Measurements from ENCODE around the gene AHRR. TPM values are rescaled to one million over a fixed set of nuclear protein-coding genes. Genes with fewer than 3 reads are reported as not detected.

Gene AHRR
- total RNA-seq, 2 donors from 2014 or later = 1.9 to 17.7 TPM

DNA sequence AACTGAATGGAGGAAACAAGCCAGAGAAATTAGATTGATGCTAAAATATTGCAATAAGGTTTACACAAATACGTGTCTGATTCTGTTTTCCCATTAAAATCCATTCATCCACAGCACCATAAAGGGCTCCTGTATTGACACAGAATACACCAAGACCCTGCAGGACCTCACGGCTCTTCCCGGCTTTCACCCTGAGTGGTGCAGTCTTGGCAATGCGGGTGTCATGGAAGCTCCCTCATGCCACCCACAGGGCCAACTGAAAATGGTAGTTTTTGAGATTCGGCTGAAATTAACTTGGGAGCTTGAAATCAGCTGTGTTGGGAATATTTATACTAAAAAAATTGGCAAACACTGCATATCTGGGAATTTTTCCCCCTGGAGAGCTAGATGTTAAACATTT lies 104.2 kb downstream of the AHRR start:
- TF ChIP-seq, protein P1, sequence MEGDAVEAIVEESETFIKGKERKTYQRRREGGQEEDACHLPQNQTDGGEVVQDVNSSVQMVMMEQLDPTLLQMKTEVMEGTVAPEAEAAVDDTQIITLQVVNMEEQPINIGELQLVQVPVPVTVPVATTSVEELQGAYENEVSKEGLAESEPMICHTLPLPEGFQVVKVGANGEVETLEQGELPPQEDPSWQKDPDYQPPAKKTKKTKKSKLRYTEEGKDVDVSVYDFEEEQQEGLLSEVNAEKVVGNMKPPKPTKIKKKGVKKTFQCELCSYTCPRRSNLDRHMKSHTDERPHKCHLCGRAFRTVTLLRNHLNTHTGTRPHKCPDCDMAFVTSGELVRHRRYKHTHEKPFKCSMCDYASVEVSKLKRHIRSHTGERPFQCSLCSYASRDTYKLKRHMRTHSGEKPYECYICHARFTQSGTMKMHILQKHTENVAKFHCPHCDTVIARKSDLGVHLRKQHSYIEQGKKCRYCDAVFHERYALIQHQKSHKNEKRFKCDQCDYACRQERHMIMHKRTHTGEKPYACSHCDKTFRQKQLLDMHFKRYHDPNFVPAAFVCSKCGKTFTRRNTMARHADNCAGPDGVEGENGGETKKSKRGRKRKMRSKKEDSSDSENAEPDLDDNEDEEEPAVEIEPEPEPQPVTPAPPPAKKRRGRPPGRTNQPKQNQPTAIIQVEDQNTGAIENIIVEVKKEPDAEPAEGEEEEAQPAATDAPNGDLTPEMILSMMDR (IDR thresholded peaks at IDR 0.05) = no peak
- TF ChIP-seq POLR2AphosphoS5 (IDR thresholded peaks at IDR 0.05) (no peak), POLR2A (IDR thresholded peaks at IDR 0.05) (no peak)
- H3K36me3 ChIP-seq = no peaks in the 10 kb centered on the region
- no peak overlapping the region for H3K27ac ChIP-seq
- H3K4me1 ChIP-seq (replicated peaks) = no peaks in the 10 kb centered on the region
- no peaks in the 10 kb centered on the region for H3K9me3 ChIP-seq
- 41% methylated on average over 5 of the region's 5 CpGs for WGBS
- H3K4me3 ChIP-seq = no peak overlapping the region
- no peak for DNase-seq (ENCODE audit: low spot score)
- intact Hi-C loops (cut with DNase I) = no loop called here
- no peaks in the 10 kb centered on the region for H3K27me3 ChIP-seq (replicated peaks; ENCODE audit: insufficient read depth)

DNA sequence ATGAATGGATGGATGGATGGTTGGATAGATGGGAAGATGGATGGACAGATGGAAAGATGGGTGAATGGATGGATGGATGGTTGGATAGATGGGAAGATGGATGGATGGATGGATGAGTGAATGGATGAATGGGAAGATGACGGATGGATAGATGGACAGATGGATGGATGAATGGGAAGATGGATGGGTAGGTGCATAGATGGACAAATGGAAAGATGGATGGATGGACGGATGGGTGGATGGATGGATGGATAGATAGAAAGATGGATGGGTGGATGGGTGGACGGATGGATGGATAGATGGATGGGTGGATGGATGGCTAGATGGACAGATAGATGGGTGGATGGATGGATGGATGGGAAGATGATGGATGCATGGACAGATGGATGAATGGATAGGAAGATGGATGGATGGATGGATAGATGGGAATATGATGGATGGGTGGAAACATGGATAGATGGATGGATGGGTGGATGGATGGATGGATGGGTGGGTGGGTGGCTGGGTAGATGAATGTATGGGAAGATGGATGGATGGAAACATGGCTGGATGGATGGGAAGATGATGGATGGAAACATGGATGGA lies 105.0 kb downstream of the AHRR start:
- intact Hi-C loops (cut with DNase I) = no loop called here
- no peak overlapping the region for H3K4me3 ChIP-seq
- TF ChIP-seq POLR2A (IDR thresholded peaks at IDR 0.05) (no peak), POLR2AphosphoS5 (IDR thresholded peaks at IDR 0.05) (no peak)
- TF ChIP-seq, protein P1 (IDR thresholded peaks at IDR 0.05) = no peak
- WGBS = 80% methylated on average over 3 of the region's 3 CpGs
- no peaks in the 10 kb centered on the region for H3K9me3 ChIP-seq
- H3K36me3 ChIP-seq = no peaks in the 10 kb centered on the region
- no peak overlapping the region for H3K27ac ChIP-seq
- no peak for DNase-seq (ENCODE audit: low spot score)
- no peaks in the 10 kb centered on the region for H3K4me1 ChIP-seq (replicated peaks)
- H3K27me3 ChIP-seq (replicated peaks; ENCODE audit: insufficient read depth) = no peaks in the 10 kb centered on the region

DNA sequence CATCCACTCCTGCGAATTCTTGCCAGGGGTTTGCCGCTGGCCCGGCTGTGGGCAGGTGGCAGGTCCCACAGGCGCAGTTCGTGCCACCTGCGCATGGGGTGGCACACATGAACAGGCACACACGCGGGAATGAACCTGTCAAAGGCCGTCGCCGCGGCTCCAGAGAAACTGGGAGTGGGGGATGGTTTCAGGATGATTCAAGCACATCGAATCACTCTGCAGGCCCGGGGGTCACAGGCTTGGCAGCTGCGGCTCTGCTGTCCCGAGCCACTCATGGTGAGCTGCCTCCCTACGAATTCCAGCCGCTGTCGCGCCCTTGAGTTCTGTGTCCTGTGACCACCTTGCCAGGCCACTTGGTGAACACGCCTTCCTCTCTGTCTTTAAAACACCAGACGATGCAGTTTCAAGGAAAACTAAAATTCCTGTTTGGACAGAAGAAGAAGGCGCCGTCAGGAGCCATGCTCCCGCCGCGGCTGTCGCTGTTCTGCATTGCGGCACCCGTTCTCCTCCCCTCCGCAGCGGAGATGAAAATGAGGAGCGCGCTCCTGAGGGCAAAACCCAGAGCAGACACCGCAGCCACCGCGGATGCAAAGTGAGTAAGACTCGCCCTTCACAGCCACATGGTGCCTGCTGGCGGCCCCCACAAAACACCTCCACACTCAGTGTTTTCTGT lies 106.0 kb downstream of the AHRR start:
- intact Hi-C loops (cut with DNase I) = no loop called here
- no peaks in the 10 kb centered on the region for H3K9me3 ChIP-seq
- no peaks in the 10 kb centered on the region for H3K27me3 ChIP-seq (replicated peaks; ENCODE audit: insufficient read depth)
- no peak for DNase-seq (ENCODE audit: low spot score)
- no peak overlapping the region for H3K27ac ChIP-seq
- H3K4me3 ChIP-seq = no peak overlapping the region
- WGBS = 90% methylated on average over 38 of the region's 39 CpGs
- H3K4me1 ChIP-seq (replicated peaks) = no peaks in the 10 kb centered on the region
- TF ChIP-seq, protein P1 (IDR thresholded peaks at IDR 0.05) = no peak
- TF ChIP-seq POLR2AphosphoS5 (IDR thresholded peaks at IDR 0.05) (no peak), POLR2A (IDR thresholded peaks at IDR 0.05) (no peak)
- no peaks in the 10 kb centered on the region for H3K36me3 ChIP-seq

DNA sequence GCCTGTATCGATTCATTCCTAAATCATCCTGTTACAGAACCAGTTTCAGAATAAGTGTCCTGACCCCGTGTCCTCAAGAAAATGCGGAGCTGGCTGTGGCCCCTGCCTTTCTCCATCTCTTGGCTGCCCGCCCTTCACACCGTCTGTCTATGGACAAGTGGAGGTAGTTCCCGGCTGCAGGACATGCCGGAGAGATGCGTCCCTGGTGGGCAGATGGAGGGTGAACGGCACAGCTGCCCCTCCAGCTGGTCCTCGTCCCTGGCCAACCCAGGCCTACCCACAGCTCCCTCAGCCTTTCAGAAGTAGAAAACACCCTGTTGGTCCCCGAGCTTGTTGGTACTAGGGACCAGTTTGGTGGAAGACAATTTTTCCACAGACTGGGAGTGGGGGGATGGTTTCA lies 106.7 kb downstream of the AHRR start:
- 83% methylated on average over 11 of the region's 11 CpGs for WGBS
- H3K9me3 ChIP-seq = no peaks in the 10 kb centered on the region
- no peaks in the 10 kb centered on the region for H3K4me1 ChIP-seq (replicated peaks)
- no peak for DNase-seq (ENCODE audit: low spot score)
- no peaks in the 10 kb centered on the region for H3K36me3 ChIP-seq
- no peak overlapping the region for H3K4me3 ChIP-seq
- intact Hi-C loops (cut with DNase I) = no loop called here
- H3K27ac ChIP-seq = no peak overlapping the region
- H3K27me3 ChIP-seq (replicated peaks; ENCODE audit: insufficient read depth) = no peaks in the 10 kb centered on the region
- TF ChIP-seq, protein P1 (IDR thresholded peaks at IDR 0.05) = no peak
- TF ChIP-seq POLR2A (IDR thresholded peaks at IDR 0.05) (no peak), POLR2AphosphoS5 (IDR thresholded peaks at IDR 0.05) (no peak)
